AG04450 (cell line): Measurements from ENCODE around the gene MIEN1. TPM values are rescaled to one million over a fixed set of nuclear protein-coding genes. Genes with fewer than 3 reads are reported as not detected.

Source experiments
- CTCF ChIA-PET: fragments of 300-600, 350-600 bp; formaldehyde crosslinking; extraction: SDS; loops from one replicate; lab custom pipeline; 2022; ENCODE audit warnings: antibody characterized with exemption, inconsistent platforms; lab: Charles Lee
- POLR2A ChIA-PET: fragments of 350-600 bp; formaldehyde crosslinking; extraction: SDS; loops from one replicate; lab custom pipeline; 2021; ENCODE audit warnings: antibody characterized with exemption, inconsistent platforms; lab: Yijun Ruan, JAX
- DNase-seq: peaks from one replicate; pipeline ENCODE4 v3.0.0-alpha.2; 2011; ENCODE audit warnings: low read depth, low spot score
- H3K27ac ChIP-seq: one replicate; pipeline ENCODE4 v1.5.1; 2012; ENCODE audit warnings: low read depth, low read length, control low read depth
- H3K27me3 ChIP-seq: one replicate; pipeline ENCODE4 v1.6.0; 2012; ENCODE audit warnings: low read length; ENCODE audit not compliant: control insufficient read depth, insufficient read depth
- H3K4me3 ChIP-seq: 2 replicates; pipeline ENCODE4 v1.5.1; 2011; ENCODE audit warnings: mild to moderate bottlenecking, low read depth, low read length, control low read depth
- H3K9me3 ChIP-seq: 2 replicates; pipeline ENCODE4 v1.5.1; 2012; ENCODE audit warnings: low read length; ENCODE audit not compliant: control insufficient read depth, insufficient read depth
- CTCF ChIP-seq: IDR thresholded peaks from 2 replicates; pipeline ENCODE4 v1.5.1; 2011; ENCODE audit warnings: low read depth, low read length, control low read depth, inconsistent platforms
- polyA plus RNA-seq: library from polyadenylated mRNA; depleted of rRNA; stranded (reverse); fragments of >200 nt; gene quantifications from 2 replicates; pipeline ENCODE4 v1.2.3, GENCODE V29; 2011

Gene MIEN1
- polyA plus RNA-seq, 1 experiment: 31.9 TPM

GRCh38 chr17:39747745-39748144 is 17.4 kb upstream of the MIEN1 start:
- H3K4me3 ChIP-seq: no peak overlapping the region
- no peak for DNase-seq
- no peak for TF ChIP-seq CTCF
- ChIA-PET POLR2A (no interaction called here), CTCF (no interaction called here)
- no peaks in the 10 kb centered on the region for H3K9me3 ChIP-seq
- H3K27me3 ChIP-seq: peaks cover 18% of the 10 kb centered on the region
- H3K27ac ChIP-seq: no peak overlapping the region

GRCh38 chr17:39746145-39746461 is 15.8 kb upstream of the MIEN1 start:
- CTCF ChIA-PET: no interaction called here
- POLR2A ChIA-PET: interaction anchor here (0.7 kb wide), 1 partner anchor 90 kb away, joined by 3 read pairs; no protein-coding TSS in a partner anchor
- no peak for TF ChIP-seq CTCF
- Histone ChIP-seq H3K27ac (no peak overlapping the region), H3K4me3 (no peak overlapping the region), H3K27me3 (peaks cover 21% of the 10 kb centered on the region), H3K9me3 (no peaks in the 10 kb centered on the region)
- DNase-seq: no peak

GRCh38 chr17:39745335-39746144 is 15.2 kb upstream of the MIEN1 start:
- Histone ChIP-seq H3K27ac (no peak overlapping the region), H3K4me3 (no peak overlapping the region), H3K9me3 (no peaks in the 10 kb centered on the region), H3K27me3 (peaks cover 18% of the 10 kb centered on the region)
- POLR2A ChIA-PET: interaction anchor here (0.7 kb wide), 1 partner anchor 90 kb away, joined by 3 read pairs; no protein-coding TSS in a partner anchor
- TF ChIP-seq CTCF: no peak
- CTCF ChIA-PET: no interaction called here
- no peak for DNase-seq

GRCh38 chr17:39744836-39745215 is 14.5 kb upstream of the MIEN1 start:
- Histone ChIP-seq H3K27me3 (peaks cover 18% of the 10 kb centered on the region), H3K27ac (no peak overlapping the region), H3K9me3 (no peaks in the 10 kb centered on the region), H3K4me3 (no peak overlapping the region)
- CTCF ChIA-PET: no interaction called here
- no peak for TF ChIP-seq CTCF
- POLR2A ChIA-PET: no interaction called here
- no peak for DNase-seq

- no peak for TF ChIP-seq CTCF
- CTCF ChIA-PET: interaction anchor here (0.6 kb wide), 1 partner anchor 123 kb away, joined by 10 read pairs; no protein-coding TSS in a partner anchor
- no peak for DNase-seq
- no peak overlapping the region for H3K27ac ChIP-seq
- H3K27me3 ChIP-seq: peaks cover 18% of the 10 kb centered on the region
- H3K9me3 ChIP-seq: no peaks in the 10 kb centered on the region
- no peak overlapping the region for H3K4me3 ChIP-seq
- POLR2A ChIA-PET: no interaction called here
Observed at GRCh38 chr17:39744075-39744835, 13.9 kb upstream of the MIEN1 start.
